SK-N-DZ (cell line): ENCODE measurements around the gene KLHL6.

ENCODE experiments used
- DNase-seq: peaks from one replicate; pipeline ENCODE4 v3.0.0-alpha.2; 2015; ENCODE audit warnings: low spot score

The KLHL6 gene

GRCh38 chr3:183507551-183507950 is 48.0 kb downstream of the KLHL6 start:
- no peak for DNase-seq

GRCh38 chr3:183506674-183507320 is 48.7 kb downstream of the KLHL6 start:
- DNase-seq: no peak

GRCh38 chr3:183504597-183504996 is 50.9 kb downstream of the KLHL6 start:
- no peak for DNase-seq

GRCh38 chr3:183503746-183504145 is 51.8 kb downstream of the KLHL6 start:
- DNase-seq: no peak

- DNase-seq: no peak
These were observed 53.0 kb downstream of the KLHL6 start for GRCh38 chr3:183502237-183503181.

- no peak for DNase-seq
These were observed 54.4 kb downstream of the KLHL6 start for GRCh38 chr3:183500981-183501704.

GRCh38 chr3:183500319-183500718 is 55.2 kb downstream of the KLHL6 start:
- DNase-seq: no peak

- no peak for DNase-seq
These were observed 56.9 kb downstream of the KLHL6 start for GRCh38 chr3:183498634-183499033.

- DNase-seq: no peak
These were observed 58.2 kb downstream of the KLHL6 start for GRCh38 chr3:183497313-183497712.

GRCh38 chr3:183496311-183496710 is 59.2 kb downstream of the KLHL6 start:
- DNase-seq: no peak

GRCh38 chr3:183494341-183494740 is 61.2 kb downstream of the KLHL6 start:
- DNase-seq: no peak

GRCh38 chr3:183493296-183494045 is 62.0 kb downstream of the KLHL6 start:
- DNase-seq: no peak

- no peak for DNase-seq
These were observed 62.7 kb downstream of the KLHL6 start for GRCh38 chr3:183492849-183493179.

- DNase-seq: no peak
These were observed 63.3 kb downstream of the KLHL6 start for GRCh38 chr3:183491923-183492848.

- DNase-seq: no peak
These were observed 64.2 kb downstream of the KLHL6 start for GRCh38 chr3:183491109-183491922.

GRCh38 chr3:183490653-183491052 is 64.9 kb downstream of the KLHL6 start:
- no peak for DNase-seq

- DNase-seq: no peak
These were observed 65.3 kb downstream of the KLHL6 start for GRCh38 chr3:183490211-183490601.

- DNase-seq: no peak
These were observed 65.9 kb downstream of the KLHL6 start for GRCh38 chr3:183489455-183490210.

GRCh38 chr3:183488343-183488742 is 67.2 kb downstream of the KLHL6 start:
- no peak for DNase-seq
